ENCODE measurements around the gene TNXB. TPM values are rescaled to one million over a fixed set of nuclear protein-coding genes. Genes with fewer than 3 reads are reported as not detected.

Gene TNXB
- total and polyA plus RNA-seq, 9 of the 15 experiments (the other 6 are each of a cell fraction or from before 2014, with no cell fraction given) = 0.14 to 28.1 (median 12.4) TPM

DNA sequence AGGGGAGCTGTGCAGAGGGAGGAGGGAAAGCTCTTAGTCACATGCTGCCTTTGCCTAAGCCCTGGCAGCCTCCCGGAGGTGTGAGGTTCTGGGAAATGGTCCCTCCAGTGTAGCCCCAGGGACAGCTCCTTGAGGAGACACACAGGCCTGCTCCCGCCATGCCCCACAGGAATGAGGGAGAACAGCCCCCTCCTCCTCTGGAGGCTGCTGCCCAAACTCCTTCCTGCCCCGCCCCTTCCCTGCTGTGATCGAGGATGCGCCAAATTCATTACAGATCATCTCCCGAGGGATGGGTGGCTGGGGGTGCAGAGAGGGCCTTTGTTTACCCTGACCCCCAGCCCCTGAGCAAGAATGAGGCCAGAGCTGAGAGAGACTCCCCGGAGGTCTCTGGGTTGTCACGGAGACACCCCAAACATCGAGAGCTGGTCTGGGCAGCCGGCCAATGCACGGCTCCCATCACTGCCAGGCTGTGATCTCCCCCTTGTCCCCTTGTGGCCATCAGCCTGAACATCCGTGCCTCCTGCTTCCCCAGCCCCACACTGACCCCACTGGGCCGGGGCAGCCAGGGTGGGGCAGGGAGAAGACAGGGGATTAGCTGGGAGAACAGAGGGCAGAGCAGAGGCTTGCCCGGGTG, 62.6 kb downstream of the TNXB start (continued):
- TF ChIP-seq TAF1 (IDR thresholded peaks at IDR 0.05; ENCODE audit: control insufficient read depth, extremely low read depth, insufficient read depth, low read length, severe bottlenecking) (no peak), ZNF263 (CRISPR knock-in tag; IDR thresholded peaks at IDR 0.05; ENCODE audit: borderline replicate concordance) (peak; percentile 59; the same call in 1 of the 2 replicates), NFIC (IDR thresholded peaks at IDR 0.05) (peak; percentile 76), NR2F6 (CRISPR knock-in tag; IDR thresholded peaks at IDR 0.05) (no peak), USF1 (CRISPR knock-in tag; IDR thresholded peaks at IDR 0.05) (peak; percentile 71), NR2C2 (CRISPR knock-in tag; IDR thresholded peaks at IDR 0.05) (no peak), NR2C2 (tag; IDR thresholded peaks at IDR 0.05) (0 out of 2 replicates have a peak, but pooled peaks have one; percentile 11), MLX (CRISPR knock-in tag; conservative IDR thresholded peaks at IDR 0.05) (0 out of 4 replicates have a peak, but pooled peaks of 1 of the 2 experiments have one; percentile 11), CTCF (IDR thresholded peaks at IDR 0.05 in 2 of 3, conservative IDR thresholded peaks at IDR 0.05 in 1 of 3; ENCODE audit: insufficient read depth in 2 of 3, low read depth in 1 of 3, low read length in 3 of 3) (peak in 2 of 3 experiments; percentile 23 to 26; a peak in 3 of 6 replicates), ZNF41 (CRISPR knock-in tag; conservative IDR thresholded peaks at IDR 0.05) (no peak), POLR2AphosphoS2 (IDR thresholded peaks at IDR 0.05; ENCODE audit: low read length) (no peak), LCOR (CRISPR knock-in tag; IDR thresholded peaks at IDR 0.05) (peak; percentile 70)
- TF ChIP-seq, protein P1, sequence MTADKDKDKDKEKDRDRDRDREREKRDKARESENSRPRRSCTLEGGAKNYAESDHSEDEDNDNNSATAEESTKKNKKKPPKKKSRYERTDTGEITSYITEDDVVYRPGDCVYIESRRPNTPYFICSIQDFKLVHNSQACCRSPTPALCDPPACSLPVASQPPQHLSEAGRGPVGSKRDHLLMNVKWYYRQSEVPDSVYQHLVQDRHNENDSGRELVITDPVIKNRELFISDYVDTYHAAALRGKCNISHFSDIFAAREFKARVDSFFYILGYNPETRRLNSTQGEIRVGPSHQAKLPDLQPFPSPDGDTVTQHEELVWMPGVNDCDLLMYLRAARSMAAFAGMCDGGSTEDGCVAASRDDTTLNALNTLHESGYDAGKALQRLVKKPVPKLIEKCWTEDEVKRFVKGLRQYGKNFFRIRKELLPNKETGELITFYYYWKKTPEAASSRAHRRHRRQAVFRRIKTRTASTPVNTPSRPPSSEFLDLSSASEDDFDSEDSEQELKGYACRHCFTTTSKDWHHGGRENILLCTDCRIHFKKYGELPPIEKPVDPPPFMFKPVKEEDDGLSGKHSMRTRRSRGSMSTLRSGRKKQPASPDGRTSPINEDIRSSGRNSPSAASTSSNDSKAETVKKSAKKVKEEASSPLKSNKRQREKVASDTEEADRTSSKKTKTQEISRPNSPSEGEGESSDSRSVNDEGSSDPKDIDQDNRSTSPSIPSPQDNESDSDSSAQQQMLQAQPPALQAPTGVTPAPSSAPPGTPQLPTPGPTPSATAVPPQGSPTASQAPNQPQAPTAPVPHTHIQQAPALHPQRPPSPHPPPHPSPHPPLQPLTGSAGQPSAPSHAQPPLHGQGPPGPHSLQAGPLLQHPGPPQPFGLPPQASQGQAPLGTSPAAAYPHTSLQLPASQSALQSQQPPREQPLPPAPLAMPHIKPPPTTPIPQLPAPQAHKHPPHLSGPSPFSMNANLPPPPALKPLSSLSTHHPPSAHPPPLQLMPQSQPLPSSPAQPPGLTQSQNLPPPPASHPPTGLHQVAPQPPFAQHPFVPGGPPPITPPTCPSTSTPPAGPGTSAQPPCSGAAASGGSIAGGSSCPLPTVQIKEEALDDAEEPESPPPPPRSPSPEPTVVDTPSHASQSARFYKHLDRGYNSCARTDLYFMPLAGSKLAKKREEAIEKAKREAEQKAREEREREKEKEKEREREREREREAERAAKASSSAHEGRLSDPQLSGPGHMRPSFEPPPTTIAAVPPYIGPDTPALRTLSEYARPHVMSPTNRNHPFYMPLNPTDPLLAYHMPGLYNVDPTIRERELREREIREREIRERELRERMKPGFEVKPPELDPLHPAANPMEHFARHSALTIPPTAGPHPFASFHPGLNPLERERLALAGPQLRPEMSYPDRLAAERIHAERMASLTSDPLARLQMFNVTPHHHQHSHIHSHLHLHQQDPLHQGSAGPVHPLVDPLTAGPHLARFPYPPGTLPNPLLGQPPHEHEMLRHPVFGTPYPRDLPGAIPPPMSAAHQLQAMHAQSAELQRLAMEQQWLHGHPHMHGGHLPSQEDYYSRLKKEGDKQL (CRISPR knock-in tag; IDR thresholded peaks at IDR 0.05; ENCODE audit: borderline replicate concordance) = 0 out of 2 replicates have a peak, but pooled peaks have one; percentile 31
- TF ChIP-seq, protein P2, sequence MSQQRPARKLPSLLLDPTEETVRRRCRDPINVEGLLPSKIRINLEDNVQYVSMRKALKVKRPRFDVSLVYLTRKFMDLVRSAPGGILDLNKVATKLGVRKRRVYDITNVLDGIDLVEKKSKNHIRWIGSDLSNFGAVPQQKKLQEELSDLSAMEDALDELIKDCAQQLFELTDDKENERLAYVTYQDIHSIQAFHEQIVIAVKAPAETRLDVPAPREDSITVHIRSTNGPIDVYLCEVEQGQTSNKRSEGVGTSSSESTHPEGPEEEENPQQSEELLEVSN (IDR thresholded peaks at IDR 0.05; ENCODE audit: borderline replicate concordance in 1 of 2, extremely low read depth in 1 of 2, insufficient read depth in 1 of 2, insufficient read length in 1 of 2, low read depth in 1 of 2, low read length in 1 of 2, poor library complexity in 1 of 2, severe bottlenecking in 1 of 2) = peak; percentile 47 to 94

Data from K562 (cell line).